Ecto neural progenitor cell (in vitro differentiated cells): Measurements from ENCODE around the gene CCDC51.
"Not testable (repeated sequence)": the region's sequence is repeated elsewhere in the genome, so short reads cannot be mapped to it uniquely, and the experiment has no call there.

ENCODE experiments used
- DNase-seq: peaks from one replicate; pipeline ENCODE4 v3.0.0-alpha.2; 2018; ENCODE audit warnings: low spot score

The CCDC51 gene

DNA sequence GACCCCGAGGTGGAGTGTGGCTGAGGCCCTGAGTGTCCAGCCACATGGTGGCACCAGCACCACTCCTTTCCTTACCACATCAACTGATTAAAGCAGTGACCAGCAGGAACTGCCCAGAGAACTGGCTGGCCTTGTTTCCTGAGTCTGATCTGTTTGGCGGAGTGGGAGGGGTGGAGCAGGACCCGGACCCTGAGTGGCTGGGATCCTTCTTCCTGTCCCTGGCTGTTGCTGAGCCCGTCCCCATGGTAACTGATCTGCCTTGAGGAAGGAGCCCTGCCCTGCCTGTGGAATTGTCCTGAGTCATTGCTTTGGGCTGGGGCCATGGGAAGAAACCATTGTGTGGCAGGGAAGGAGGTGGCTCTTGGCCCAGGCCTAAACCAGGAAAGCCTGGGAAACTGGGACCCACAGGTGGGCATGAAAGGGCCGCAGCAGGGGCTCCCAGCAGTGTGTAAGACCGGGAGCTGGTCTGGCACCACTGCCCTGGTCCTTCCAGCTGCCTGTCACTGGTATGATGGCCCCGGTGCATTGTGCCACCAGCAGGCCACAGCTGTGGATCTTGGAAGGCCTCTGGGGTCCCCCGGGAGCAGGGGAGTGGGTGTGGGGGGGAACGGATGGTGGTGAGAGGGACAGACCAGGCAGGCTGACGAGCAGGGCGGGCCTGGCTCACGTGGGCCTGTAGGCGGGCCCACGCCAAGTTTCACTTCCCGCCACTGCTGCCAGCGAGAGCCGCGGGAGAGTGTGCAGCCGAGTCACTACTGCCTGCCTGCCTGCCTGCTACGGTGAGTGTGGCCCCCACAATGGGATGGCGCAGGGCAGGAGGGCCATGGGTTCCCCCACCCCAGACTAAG lies 25.8 kb upstream of the CCDC51 start:
- peak; percentile 97 for DNase-seq

DNA sequence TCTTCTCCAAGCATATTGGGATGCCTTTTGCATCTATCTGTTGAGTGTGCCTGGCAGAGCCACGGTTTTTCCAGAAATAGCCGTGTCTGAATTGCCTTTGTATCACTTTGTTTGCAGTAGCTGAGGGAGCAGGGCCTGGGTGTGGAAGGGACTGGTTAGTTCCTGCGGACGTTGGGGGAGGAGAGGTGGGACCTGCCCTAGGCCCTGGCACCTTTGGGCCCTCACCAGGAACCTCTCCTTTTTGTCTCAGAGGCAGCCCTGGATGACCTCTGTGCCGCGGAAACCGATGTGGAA lies 25.3 kb upstream of the CCDC51 start:
- no peak for DNase-seq

DNA sequence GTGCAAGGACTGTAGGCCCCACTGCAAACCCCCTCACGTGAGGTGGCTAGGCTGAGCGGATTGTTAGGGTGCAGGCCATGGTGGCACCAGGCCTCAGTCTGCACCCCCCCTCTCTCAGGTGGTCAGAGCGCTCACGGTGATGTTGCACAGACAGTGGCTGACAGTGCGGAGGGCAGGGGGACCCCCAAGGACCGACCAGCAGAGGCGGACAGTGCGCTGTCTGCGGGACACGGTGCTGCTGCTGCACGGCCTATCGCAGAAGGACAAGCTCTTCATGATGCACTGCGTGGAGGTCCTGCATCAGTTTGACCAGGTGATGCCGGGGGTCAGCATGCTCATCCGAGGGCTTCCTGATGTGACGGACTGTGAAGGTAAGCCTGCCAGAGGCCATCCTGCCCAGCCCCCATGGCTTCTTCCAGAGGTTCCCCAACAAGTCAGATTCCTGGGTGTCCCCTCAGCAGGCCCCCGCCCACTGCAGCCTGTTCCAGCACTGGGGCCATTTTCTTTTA lies 24.8 kb upstream of the CCDC51 start:
- DNase-seq, result no peak

DNA sequence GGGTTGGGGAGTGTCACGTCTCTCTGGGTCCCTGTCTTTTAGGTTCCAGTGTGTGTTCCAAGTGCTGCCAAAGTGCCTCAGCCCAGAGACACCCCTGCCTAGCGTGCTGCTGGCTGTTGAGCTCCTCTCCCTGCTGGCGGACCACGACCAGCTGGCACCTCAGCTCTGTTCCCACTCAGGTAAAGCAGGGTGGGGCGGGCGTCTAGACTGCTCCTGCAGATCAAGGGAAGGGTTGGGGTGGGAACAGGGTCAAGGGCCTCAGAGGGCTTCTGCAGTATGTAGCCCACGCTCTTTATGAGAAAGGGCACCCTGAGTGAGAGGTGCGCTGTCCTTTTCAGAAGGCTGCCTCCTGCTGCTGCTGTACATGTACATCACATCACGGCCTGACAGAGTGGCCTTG lies 23.8 kb upstream of the CCDC51 start:
- DNase-seq, result no peak

DNA sequence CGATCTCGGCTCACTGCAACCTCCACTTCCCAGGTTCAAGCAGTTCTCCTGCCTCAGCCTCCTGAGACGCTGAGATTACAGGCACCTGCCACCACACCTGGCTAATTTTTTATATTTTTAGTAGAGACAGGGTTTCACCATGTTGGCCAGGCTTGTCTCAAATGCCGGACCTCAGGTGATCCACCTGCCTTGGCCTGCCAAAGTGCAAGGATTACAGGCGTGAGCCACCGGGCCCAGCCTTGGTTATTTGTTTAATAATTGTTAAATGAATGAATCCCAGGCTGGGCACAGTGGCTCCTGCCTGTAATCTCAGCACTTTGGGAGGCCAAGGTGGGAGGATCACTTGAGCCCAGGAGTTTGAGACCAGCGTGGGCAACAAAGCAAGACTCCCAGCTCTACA lies 21.8 kb upstream of the CCDC51 start:
- DNase-seq, result not testable (repeated sequence)

DNA sequence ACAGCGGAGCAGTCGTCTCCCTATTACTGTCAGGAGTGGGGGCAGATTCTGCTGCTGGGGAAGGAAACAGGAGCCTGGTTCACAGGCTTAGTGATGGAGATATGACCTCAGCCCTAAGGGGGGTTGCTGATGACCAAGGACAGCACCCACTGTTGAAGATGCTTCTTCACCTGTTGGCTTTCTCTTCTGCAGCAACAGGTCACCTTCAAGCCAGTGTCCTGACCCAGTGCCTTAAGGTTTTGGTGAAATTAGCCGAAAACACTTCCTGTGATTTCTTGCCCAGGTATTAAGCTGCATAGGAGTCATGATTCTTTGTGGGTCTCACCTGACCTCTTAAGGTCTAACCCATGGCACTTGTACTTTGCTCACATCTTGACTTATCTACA lies 20.6 kb upstream of the CCDC51 start:
- DNase-seq, result no peak

DNA sequence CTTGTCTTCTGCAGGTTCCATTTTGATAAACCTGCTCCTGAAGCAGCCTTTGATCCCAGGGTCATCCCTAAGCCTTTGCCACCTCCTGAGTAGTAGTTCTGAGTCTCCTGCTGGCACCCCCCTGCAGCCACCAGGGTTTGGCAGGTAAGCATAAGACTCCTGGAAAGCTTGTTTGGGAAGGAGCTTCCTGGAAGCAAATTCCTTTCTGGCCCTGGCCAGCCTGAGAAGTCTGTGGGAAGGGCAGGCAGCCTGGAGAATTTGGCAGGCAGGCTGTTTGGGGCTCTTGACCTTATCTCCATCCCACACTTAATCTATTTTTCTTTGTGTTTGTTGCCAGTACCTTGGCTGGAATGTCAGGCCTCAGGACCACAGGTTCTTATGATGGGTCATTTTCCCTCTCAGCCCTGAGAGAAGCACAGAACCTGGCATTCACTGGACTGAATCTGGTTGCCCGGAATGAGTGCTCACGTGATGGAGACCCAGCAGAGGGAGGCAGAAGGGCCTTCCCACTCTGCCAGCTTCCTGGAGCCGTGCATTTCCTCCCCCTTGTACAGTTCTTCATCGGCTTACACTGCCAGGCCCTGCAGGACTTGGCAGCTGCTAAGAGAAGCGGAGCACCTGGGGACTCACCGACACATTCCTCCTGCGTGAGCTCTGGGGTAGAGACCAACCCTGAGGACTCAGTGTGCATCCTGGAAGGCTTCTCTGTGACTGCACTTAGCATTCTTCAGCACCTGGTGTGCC lies 20.0 kb upstream of the CCDC51 start:
- DNase-seq, result no peak

DNA sequence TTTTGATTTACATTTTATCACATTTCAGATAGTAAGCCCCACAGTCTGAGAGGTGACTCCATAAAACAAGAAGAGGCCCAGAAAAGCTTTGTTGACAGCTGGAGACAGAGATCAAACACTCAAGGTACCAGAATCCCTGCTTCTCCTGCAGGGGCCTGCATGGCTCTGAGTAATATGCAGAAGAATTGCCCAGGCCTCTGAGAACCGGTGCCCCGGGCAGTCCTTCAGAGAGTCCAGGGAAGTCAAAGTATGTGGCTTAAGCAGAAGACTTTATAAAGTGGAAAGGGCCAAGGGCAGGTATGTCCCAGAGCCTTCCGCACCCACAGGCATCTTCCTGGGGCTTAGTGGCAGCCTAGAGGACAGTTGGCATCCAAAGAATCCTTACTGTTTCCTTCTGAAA lies 19.4 kb upstream of the CCDC51 start:
- DNase-seq, result no peak

DNA sequence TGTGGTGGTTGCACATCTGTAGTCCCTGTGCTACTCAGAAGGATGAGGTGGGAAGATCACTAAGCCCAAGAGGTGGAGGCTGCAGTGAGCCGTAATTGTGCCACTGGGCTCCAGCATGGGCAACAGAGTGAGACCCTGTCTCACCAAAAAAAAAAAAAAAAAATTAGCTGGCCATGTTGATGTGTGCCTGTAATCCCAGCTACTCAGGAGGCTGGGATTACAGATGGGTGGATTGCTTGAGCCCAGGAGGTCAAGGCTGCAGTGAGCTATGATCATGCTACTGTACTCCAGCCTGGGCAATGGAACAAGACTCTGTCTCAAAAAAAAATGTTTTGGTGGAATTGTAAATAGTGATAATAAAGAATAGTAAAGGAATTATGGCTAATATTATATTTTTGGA lies 16.5 kb upstream of the CCDC51 start:
- DNase-seq, result no peak

DNA sequence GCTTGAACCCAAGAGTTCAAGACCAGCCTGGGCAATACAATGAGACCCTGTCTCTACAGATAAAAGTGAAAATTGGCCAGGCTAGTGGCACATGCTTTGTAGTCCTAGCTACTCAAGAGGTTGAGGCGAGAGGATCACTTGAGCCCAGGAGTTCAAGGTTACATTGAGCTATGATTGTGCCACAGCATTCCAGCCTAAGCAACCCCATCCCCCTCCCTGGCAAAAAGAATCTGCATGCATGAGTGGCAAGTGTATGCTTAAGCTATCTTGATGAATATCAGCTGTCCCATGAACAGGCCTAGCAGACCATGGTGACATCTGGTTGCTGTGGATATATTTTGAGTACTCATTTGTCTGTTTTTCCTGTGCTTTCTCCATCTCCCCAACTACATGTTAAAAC lies 11.4 kb upstream of the CCDC51 start:
- DNase-seq, result no peak

DNA sequence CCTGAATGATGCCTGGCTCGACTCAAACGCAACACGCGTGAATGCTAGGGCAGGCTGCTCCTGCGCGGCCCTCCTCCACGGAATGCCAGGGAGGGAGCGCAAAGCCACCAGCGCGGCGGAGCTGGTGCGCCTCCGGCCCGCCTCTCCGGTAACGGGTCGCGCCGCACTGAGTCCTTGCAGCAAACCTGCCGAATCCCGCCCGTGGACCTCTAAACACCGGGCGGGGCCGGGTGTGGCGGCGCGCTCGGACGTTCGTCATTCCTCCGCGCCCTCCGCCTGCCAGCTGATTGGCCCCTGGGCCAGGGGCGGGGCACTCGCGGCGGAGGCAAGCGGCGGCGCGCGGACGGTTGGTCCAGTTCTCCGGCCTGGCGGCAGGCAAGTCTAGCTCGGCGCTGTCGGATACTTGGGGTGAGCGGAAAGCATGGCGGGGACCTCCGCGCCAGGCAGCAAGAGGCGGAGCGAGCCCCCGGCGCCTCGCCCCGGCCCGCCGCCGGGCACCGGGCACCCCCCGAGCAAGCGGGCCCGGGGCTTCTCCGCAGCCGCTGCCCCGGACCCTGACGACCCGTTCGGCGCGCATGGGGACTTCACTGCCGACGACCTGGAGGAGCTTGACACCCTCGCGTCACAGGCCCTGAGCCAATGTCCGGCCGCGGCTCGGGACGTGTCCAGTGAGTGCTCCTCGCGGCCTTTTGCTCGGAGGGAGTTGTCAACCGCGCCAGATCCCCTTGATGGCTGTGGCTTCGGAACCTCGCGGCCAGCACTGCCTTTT lies 6.7 kb upstream of the CCDC51 start, which contains the start of gene ATRIP:
Gene ATRIP, plus strand, starts transcription at position 313 of the 769 bp plus-strand sequence. Its CDS starts 109 bp downstream, at position 422.
- peak; percentile 95 for DNase-seq

DNA sequence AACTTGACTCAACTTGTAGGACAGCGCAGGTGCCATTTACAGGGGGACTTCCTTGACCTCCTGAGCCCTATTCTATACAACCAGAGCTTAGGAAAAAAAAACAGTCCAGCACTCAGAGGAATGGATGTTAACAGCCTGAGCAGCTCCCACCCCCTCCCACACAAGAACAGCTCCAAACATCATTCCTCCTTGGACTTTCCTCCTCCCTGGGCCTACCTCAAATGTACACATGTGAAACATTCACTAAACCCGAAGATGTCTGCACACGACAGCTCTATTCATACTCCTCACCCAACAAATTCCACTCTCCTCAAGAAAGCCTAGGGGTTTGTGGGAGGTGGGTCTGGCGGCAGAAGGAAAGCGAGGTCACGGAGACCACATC lies 6.1 kb upstream of the CCDC51 start:
- DNase-seq, result peak; percentile 36

DNA sequence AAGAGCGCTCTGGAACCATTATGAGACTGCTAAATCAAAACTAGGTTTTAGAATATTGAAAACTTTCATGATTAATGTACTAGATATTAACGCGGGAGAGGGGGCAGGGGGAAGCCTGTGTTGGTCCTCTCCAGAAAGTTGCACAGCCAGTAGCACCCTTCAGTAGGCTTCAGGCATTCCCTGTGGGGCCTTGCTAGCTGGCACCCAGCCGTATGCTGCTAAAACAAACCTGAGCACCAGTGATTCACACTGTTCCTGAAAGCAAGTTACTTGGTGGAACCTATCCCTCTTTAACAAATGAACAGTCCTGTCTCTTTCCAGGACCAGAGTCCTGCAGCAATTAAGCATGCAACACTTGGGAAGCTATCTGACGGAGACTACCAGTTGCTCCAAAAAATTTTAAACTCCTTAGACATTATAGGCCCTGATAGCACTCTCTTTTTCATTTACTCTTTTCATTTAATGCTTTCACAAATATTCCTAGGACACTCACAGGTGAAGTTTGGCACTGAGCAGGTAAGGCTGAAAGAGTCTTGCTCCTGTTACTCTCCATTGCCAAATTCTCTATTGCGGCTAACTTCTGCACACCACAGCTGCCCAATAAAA lies 5.5 kb upstream of the CCDC51 start:
- peak; percentile 35 for DNase-seq

DNA sequence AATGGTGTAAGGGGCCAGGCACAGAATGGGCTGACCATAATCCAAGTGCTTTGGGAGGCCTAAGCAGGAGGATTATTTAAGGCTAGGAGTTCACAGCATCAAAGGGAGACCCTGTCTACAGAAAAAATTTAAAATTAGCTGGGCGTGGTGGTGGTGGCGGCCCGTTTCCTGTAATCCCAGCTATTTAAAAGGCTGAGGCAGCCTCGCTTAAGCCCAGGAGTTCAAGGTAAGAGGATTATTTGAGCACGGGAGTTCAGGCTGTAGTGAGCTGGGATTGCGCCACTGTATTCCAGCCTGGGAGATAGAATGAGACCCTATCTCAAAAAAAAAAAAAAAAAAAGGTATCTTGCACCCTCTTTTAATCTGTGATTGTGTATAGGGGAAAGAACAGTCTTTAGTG lies 2.0 kb upstream of the CCDC51 start:
- no peak for DNase-seq

DNA sequence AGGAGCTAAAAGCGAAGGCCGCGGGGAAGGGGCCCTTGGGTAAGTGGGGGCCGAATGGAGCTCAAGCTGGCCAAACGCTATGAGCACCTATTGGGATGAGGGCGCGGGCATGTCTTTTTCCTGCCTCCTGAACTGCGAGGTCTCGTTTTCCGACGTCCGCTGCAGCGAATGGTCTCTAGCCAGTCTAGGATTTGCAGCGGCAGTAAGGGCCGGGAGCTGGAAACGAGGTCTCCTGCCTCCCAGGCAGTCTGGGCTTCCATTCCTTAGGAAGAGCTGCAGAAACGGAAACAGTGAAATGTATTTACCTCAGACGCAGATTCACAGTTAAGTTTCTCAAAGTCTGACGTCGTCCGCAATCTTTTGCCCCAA lies 655 bp upstream of the CCDC51 start:
- no peak for DNase-seq

DNA sequence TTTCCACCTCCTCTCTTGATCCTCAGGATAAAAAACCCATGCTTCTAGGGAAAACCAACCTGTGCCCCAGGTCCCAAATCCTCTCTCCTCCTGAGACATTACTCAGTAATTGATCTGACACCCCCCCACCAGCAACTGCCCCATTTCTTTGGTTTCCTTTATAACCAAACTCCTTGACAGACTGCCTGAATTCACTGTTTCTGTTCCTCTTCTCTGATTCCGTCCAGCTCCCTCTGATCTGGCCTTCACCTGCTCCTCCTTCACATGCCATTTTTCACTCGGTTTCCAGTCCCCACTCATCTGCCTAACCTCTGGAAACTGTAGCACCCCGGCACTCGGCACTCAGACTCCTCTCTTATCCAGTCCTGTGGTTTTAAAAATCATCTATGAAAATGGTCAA lies 2.1 kb downstream of the CCDC51 start:
- no peak for DNase-seq

DNA sequence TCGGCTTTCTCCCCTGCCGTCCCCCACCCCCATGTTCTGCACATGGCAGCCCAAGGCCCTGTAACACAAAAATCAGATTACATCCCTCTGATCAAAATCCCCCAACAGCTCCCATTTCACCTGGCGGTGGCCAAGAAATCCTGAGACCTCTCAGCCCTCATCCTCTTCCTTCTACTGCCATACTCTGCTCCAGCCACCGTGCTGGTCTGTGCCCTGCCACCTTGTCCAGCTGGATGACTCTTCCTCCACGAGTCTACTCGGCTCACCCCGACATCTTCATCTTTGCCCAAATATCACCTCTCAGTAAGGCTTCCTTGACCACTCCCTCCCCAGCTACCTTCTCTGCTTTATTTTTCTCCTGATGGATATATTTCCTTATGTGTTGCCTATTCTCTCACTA lies 3.1 kb downstream of the CCDC51 start:
- DNase-seq, result peak; percentile 41

DNA sequence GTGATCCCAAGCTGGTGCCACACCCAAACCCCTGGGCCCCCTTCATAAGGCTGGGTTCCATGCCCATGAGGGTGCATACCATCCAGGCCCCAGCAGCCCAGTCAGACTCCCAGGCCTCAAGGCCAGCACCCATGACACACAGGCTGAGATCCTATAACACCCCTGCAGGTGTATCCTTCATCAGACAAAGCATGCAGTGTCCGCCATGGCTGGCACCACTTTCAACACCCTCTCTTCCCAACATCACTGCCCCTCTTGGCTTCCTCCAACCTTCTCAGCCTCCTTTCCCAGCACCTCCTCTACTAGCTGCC lies 3.5 kb downstream of the CCDC51 start:
- no peak for DNase-seq

DNA sequence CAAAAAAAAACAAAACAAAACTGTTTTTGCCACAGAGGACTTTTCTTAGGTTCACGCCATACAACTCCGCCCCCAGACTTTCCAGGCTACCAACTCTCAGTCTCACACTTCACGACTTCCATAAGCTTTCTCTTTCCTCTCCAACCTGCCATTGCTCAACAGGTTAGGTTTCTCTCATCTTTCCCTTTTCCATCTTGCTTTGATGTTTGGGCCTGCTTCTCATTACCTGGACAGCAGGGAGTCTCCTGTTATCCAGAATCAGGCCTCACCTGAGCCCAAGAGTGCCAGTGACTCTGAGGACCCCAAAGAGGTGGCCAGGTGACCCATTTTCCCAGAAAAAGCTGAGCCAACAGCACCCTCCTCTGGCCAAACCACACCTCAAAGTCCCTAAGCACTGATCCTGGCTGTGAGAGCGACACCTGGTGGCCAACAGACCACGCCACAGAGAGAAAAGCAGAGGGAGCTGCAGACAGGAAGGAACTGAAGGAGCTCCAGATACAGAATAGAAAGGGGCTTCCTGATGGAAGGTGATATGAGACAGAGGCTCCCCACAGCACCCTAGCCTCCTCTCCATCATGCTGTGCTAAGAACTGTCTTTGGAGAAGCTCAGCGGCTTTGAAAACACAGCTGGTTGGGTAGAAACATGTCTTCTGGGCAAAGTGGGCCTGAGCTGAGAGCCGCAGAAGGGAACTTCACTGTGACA lies 4.0 kb downstream of the CCDC51 start:
- DNase-seq, result peak; percentile 91

DNA sequence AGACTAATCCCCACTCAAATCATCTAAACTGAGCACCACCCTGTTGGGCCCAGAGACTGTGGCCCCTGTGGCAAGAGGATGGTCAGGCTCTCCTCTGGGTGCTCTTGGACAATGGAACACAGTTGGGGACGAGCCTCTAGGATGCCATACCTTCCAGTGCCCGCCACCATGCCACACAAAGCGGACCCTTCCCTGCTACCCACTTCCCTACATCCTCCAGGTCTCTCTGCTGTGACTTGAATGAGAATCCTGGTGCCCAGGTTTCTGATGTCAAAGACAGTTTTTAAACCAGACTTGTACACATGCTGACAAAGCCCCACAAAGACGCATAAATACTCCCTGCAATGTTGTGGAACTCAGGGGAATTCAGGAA lies 4.7 kb downstream of the CCDC51 start:
- no peak for DNase-seq

DNA sequence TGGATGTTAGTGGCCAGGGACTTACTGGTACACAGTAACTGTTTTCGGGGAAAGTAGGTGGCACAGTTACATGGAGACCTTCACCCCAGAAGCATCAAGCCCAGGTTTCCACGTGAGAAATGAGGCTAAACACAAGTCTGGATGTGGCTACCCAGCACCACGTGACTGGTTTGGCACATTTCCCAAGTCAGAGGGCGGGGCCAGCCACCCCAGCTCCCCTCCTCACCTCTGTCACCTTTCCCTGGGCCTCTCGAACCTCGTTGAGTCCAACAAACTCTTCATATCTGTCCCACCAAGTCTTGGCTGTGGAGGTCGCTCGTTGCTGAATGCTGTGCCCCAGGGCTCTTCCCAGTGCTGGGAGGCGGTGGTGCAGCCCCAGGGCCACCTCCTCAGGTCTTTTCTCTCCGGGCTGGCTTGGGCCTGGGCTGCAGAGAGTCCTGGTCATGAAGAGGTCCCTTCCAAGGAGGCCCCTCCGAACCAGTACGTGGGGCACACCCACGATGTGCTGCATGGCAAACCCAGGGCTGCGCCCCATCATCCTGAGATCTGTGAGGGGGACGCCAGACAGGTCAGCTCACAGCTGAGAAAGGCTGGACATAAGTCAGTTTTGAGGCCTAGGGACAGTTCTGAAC lies 5.2 kb downstream of the CCDC51 start:
- no peak for DNase-seq
